NT2/D1 (cell line): Measurements from ENCODE around the gene ZNF536.

ENCODE experiments used
- SUZ12 ChIP-seq: IDR thresholded peaks from 2 replicates; pipeline ENCODE4 v1.6.1; 2011; ENCODE audit not compliant: insufficient read length, insufficient read depth; ENCODE audit errors: extremely low read depth
- YY1 ChIP-seq: IDR thresholded peaks from 2 replicates; pipeline ENCODE4 v1.6.1; 2011; ENCODE audit not compliant: insufficient read length, insufficient read depth
- ZNF274 ChIP-seq: IDR thresholded peaks from 2 replicates; pipeline ENCODE4 v1.6.1; 2011; ENCODE audit warnings: mild to moderate bottlenecking, low read depth, low read length

DNA sequence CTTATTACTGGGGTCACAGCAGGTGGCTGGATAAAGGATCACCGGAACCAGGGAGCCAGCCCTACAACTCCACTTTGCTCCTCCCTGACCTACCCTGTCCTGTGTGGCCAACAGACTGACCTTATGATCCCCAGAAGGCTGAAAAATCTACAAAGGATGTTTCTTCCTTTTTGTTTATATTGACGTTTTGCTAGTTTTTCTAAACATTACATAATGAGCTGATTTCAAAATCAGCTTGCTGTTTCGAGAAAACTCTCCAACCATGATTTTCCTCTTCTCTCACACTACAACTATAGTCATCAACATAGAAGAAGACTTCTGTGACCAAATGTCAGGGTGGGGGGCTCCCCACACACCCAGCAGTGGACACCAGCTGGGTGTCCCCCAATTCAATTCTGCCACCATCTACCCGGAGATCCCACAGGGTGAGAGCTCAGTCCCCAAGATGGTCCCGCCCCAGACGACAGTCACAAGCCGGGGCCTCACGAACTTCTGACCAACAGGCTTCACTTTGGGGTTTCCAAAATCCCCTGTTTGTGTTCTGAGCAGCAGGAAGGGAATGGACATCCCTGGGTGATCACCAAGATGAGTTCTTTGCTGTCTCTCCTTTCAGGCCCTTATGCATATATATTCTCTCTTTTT, 35.0 kb downstream of the ZNF536 start:
- TF ChIP-seq YY1 (no peak), ZNF274 (no peak), SUZ12 (no peak)
